GM21737 (cell line): Measurements from ENCODE around the gene BCAN.

Experiments used
- ATAC-seq: cut with Tn5 transposase; IDR thresholded peaks from one replicate; pipeline ENCODE4 v1.9.1; 2021; ENCODE audit warnings: mild to moderate bottlenecking, moderate library complexity; ENCODE audit not compliant: unreplicated experiment

Gene BCAN

GRCh38 chr1:156659988-156660751 is 18.3 kb downstream of the BCAN start:
- ATAC-seq: peak; percentile 65

GRCh38 chr1:156660752-156661112 is 18.8 kb downstream of the BCAN start:
- ATAC-seq: no peak

- no peak for ATAC-seq
These were observed 20.3 kb downstream of the BCAN start for GRCh38 chr1:156662005-156662799.

GRCh38 chr1:156662800-156663055 is 20.8 kb downstream of the BCAN start:
- ATAC-seq: no peak

- no peak for ATAC-seq
These were observed 21.3 kb downstream of the BCAN start for GRCh38 chr1:156663178-156663577.

GRCh38 chr1:156664046-156664766 is 22.3 kb downstream of the BCAN start:
- no peak for ATAC-seq

GRCh38 chr1:156664767-156665411 is 23.0 kb downstream of the BCAN start:
- no peak for ATAC-seq

GRCh38 chr1:156665539-156665938 is 23.6 kb downstream of the BCAN start:
- ATAC-seq: no peak

GRCh38 chr1:156666862-156667609 is 25.1 kb downstream of the BCAN start:
- ATAC-seq: no peak

GRCh38 chr1:156667610-156667967 is 25.7 kb downstream of the BCAN start:
- no peak for ATAC-seq

GRCh38 chr1:156667968-156668709 is 26.2 kb downstream of the BCAN start:
- ATAC-seq: no peak

- no peak for ATAC-seq
These were observed 27.1 kb downstream of the BCAN start for GRCh38 chr1:156668801-156669637.

- no peak for ATAC-seq
These were observed 27.9 kb downstream of the BCAN start for GRCh38 chr1:156669794-156670193.

GRCh38 chr1:156670359-156670758 is 28.4 kb downstream of the BCAN start:
- no peak for ATAC-seq

GRCh38 chr1:156670791-156671190 is 28.9 kb downstream of the BCAN start:
- ATAC-seq: no peak

GRCh38 chr1:156671804-156672203 is 29.9 kb downstream of the BCAN start:
- ATAC-seq: no peak

- ATAC-seq: no peak
These were observed 31.6 kb downstream of the BCAN start for GRCh38 chr1:156673387-156674121.
